ENCODE data around the gene ID2. TPM values are rescaled to one million over a fixed set of nuclear protein-coding genes. Genes with fewer than 3 reads are reported as not detected.

ID2 gene
- total and polyA plus RNA-seq, 10 of the 15 experiments (the other 5 are each of a cell fraction or from before 2014, with no cell fraction given), result 39.0 to 613 (median 73.6) TPM

GRCh38 chr2:8676191-8676920, 5.5 kb upstream of the ID2 start:
- Histone ChIP-seq H3K4me3 (no peak overlapping the region), H3K27ac (ENCODE audit: control insufficient read depth, insufficient read depth) (no peak overlapping the region), H3K79me2 (ENCODE audit: control insufficient read depth, insufficient read depth, low read length) (no peaks in the 10 kb centered on the region), H2AFZ (ENCODE audit: control insufficient read depth, low read depth, low read length) (no peak overlapping the region), H3K4me1 (ENCODE audit: control insufficient read depth, insufficient read depth, low read length) (peaks cover 23% of the 10 kb centered on the region), H3K36me3 (ENCODE audit: control insufficient read depth in 2 of 2, insufficient read depth in 2 of 2, low read length in 1 of 2) (no peaks in the 10 kb centered on the region), H3K27me3 (replicated peaks in 1 of 2; ENCODE audit: control insufficient read depth in 2 of 2, insufficient read depth in 2 of 2, low read length in 1 of 2) (peaks cover 0 to 13% of the 10 kb centered on the region in 2 experiments; a peak in 3 of 4 replicates), H3K4me2 (ENCODE audit: control insufficient read depth, insufficient read depth) (no peak overlapping the region), H3K9ac (ENCODE audit: control insufficient read depth, insufficient read depth, low read length) (no peak overlapping the region), H3K9me3 (replicated peaks; ENCODE audit: control insufficient read depth, insufficient read depth, low read length) (peaks cover 23% of the 10 kb centered on the region; the same call in 2 of the 3 replicates), H4K20me1 (ENCODE audit: control insufficient read depth, insufficient read depth) (no peaks in the 10 kb centered on the region)
- BruUV-seq (replicated peaks), result no TSS peak
- no peak for FAIRE-seq
- 63% methylated on average over 51 of the region's 51 CpGs for WGBS (ENCODE audit: insufficient coverage, insufficient replicate concordance, low lambda C conversion rate, missing lambda C conversion rate)
- ChIA-PET RAD21 (ENCODE audit: unreplicated experiment) (interaction anchor here (1.1 kb wide), 1 partner anchor 68 kb away, joined by 3 read pairs; no protein-coding TSS in a partner anchor), SMC1A (ENCODE audit: uncharacterized antibody, unreplicated experiment) (interaction anchor here (0.8 kb wide), 1 partner anchor 79 kb away, joined by 3 read pairs; no protein-coding TSS in a partner anchor), POLR2A (interaction anchor here (1.9 to 6.7 kb wide), 2 partner anchors 133 to 157 kb away, joined by 5 to 98 read pairs; no protein-coding TSS in a partner anchor), CTCF (no interaction called here)
- intact Hi-C loops (cut with micrococcal nuclease; ENCODE audit: unreplicated experiment), result no loop called here
- no peak for ATAC-seq
- no peak for TF ChIP-seq MTA2 (IDR thresholded peaks at IDR 0.05; ENCODE audit: low read depth)
- TF ChIP-seq ASH2L (IDR thresholded peaks at IDR 0.05; ENCODE audit: borderline replicate concordance, low read depth), result no peak
- no peak for TF ChIP-seq GATAD2B (conservative IDR thresholded peaks at IDR 0.05; ENCODE audit: low read depth)
- no peak for TF ChIP-seq SREBF1 (IDR thresholded peaks at IDR 0.05; ENCODE audit: low read length)
- no peak for TF ChIP-seq LARP7 (IDR thresholded peaks at IDR 0.05)
- TF ChIP-seq SMARCA5 (IDR thresholded peaks at IDR 0.05), result no peak
- no peak for TF ChIP-seq ZZZ3 (IDR thresholded peaks at IDR 0.05; ENCODE audit: control insufficient read depth, insufficient read length, low read depth)
- no peak for TF ChIP-seq TCF3 (IDR thresholded peaks at IDR 0.05; ENCODE audit: borderline replicate concordance, insufficient read depth, low read depth, low read length)
- TF ChIP-seq, protein P1, sequence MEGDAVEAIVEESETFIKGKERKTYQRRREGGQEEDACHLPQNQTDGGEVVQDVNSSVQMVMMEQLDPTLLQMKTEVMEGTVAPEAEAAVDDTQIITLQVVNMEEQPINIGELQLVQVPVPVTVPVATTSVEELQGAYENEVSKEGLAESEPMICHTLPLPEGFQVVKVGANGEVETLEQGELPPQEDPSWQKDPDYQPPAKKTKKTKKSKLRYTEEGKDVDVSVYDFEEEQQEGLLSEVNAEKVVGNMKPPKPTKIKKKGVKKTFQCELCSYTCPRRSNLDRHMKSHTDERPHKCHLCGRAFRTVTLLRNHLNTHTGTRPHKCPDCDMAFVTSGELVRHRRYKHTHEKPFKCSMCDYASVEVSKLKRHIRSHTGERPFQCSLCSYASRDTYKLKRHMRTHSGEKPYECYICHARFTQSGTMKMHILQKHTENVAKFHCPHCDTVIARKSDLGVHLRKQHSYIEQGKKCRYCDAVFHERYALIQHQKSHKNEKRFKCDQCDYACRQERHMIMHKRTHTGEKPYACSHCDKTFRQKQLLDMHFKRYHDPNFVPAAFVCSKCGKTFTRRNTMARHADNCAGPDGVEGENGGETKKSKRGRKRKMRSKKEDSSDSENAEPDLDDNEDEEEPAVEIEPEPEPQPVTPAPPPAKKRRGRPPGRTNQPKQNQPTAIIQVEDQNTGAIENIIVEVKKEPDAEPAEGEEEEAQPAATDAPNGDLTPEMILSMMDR (IDR thresholded peaks at IDR 0.05 in 2 of 3, conservative IDR thresholded peaks at IDR 0.05 in 1 of 3; ENCODE audit: control insufficient read depth in 2 of 3, extremely low read depth in 1 of 3, insufficient read depth in 1 of 3, low read depth in 3 of 3, low read length in 3 of 3), result no peak
- TF ChIP-seq JUND (IDR thresholded peaks at IDR 0.05; ENCODE audit: low read depth, low read length), result no peak
- TF ChIP-seq EGR1 (IDR thresholded peaks at IDR 0.05; ENCODE audit: borderline replicate concordance in 1 of 2, low read depth in 2 of 2, low read length in 2 of 2), result no peak
- TF ChIP-seq SMC3 (IDR thresholded peaks at IDR 0.05; ENCODE audit: borderline replicate concordance, low read length), result no peak
- TF ChIP-seq CHD4 (IDR thresholded peaks at IDR 0.05), result no peak
- TF ChIP-seq, protein P2, sequence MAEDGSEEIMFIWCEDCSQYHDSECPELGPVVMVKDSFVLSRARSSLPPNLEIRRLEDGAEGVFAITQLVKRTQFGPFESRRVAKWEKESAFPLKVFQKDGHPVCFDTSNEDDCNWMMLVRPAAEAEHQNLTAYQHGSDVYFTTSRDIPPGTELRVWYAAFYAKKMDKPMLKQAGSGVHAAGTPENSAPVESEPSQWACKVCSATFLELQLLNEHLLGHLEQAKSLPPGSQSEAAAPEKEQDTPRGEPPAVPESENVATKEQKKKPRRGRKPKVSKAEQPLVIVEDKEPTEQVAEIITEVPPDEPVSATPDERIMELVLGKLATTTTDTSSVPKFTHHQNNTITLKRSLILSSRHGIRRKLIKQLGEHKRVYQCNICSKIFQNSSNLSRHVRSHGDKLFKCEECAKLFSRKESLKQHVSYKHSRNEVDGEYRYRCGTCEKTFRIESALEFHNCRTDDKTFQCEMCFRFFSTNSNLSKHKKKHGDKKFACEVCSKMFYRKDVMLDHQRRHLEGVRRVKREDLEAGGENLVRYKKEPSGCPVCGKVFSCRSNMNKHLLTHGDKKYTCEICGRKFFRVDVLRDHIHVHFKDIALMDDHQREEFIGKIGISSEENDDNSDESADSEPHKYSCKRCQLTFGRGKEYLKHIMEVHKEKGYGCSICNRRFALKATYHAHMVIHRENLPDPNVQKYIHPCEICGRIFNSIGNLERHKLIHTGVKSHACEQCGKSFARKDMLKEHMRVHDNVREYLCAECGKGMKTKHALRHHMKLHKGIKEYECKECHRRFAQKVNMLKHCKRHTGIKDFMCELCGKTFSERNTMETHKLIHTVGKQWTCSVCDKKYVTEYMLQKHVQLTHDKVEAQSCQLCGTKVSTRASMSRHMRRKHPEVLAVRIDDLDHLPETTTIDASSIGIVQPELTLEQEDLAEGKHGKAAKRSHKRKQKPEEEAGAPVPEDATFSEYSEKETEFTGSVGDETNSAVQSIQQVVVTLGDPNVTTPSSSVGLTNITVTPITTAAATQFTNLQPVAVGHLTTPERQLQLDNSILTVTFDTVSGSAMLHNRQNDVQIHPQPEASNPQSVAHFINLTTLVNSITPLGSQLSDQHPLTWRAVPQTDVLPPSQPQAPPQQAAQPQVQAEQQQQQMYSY (CRISPR knock-in tag; IDR thresholded peaks at IDR 0.05), result no peak
- no peak for TF ChIP-seq ZNF24 (IDR thresholded peaks at IDR 0.05)
- no peak for TF ChIP-seq TARDBP (IDR thresholded peaks at IDR 0.05; ENCODE audit: borderline replicate concordance)
- in situ Hi-C loops (cut with MboI), result no loop called here
- DNase-seq (ENCODE audit: low read depth, low spot score), result no peak

All from GM12878 (cell line).